ENCODE results near the gene CCDC167.

CCDC167 gene

GRCh38 chr6:37487591-37488380, 11.9 kb downstream of the CCDC167 start:
- no peak for DNase-seq

- no peak for DNase-seq
Measured at GRCh38 chr6:37486121-37486839, 13.4 kb downstream of the CCDC167 start.

GRCh38 chr6:37485291-37485702, 14.4 kb downstream of the CCDC167 start:
- no peak for DNase-seq

- DNase-seq, result no peak
Measured at GRCh38 chr6:37484786-37485170, 14.9 kb downstream of the CCDC167 start.

GRCh38 chr6:37483917-37484785, 15.5 kb downstream of the CCDC167 start:
- DNase-seq, result no peak

- DNase-seq, result no peak
Measured at GRCh38 chr6:37483252-37483901, 16.3 kb downstream of the CCDC167 start.

GRCh38 chr6:37482606-37483251, 17.0 kb downstream of the CCDC167 start:
- DNase-seq, result no peak

GRCh38 chr6:37481711-37482605, 17.7 kb downstream of the CCDC167 start:
- no peak for DNase-seq

GRCh38 chr6:37480951-37481534, 18.6 kb downstream of the CCDC167 start:
- no peak for DNase-seq

GRCh38 chr6:37480118-37480736, 19.5 kb downstream of the CCDC167 start:
- DNase-seq, result no peak

- no peak for DNase-seq
Measured at GRCh38 chr6:37479266-37479854, 20.3 kb downstream of the CCDC167 start.

GRCh38 chr6:37478827-37479226, 20.9 kb downstream of the CCDC167 start:
- no peak for DNase-seq

GRCh38 chr6:37477656-37478435, 21.8 kb downstream of the CCDC167 start:
- DNase-seq, result no peak

GRCh38 chr6:37477191-37477590, 22.5 kb downstream of the CCDC167 start:
- no peak for DNase-seq

- no peak for DNase-seq
Measured at GRCh38 chr6:37474316-37474715, 25.4 kb downstream of the CCDC167 start.

- DNase-seq, result no peak
Measured at GRCh38 chr6:37473364-37474095, 26.2 kb downstream of the CCDC167 start.

- DNase-seq, result no peak
Measured at GRCh38 chr6:37467718-37468117, 32.0 kb downstream of the CCDC167 start.

- no peak for DNase-seq
Measured at GRCh38 chr6:37463110-37463509, 36.6 kb downstream of the CCDC167 start.
